NCI-H2227 (cell line): Measurements from ENCODE around the gene NUDT11.
A peak's percentile ranks its signal among the peaks of the same experiment; 100 is the strongest.
"Not testable (repeated sequence)": the region's sequence is repeated elsewhere in the genome, so short reads cannot be mapped to it uniquely, and the experiment has no call there.

Source experiments
- DNase-seq: peaks from one replicate; lab custom pipeline; 2025; ENCODE audit not compliant: unreplicated experiment; lab: John Stamatoyannopoulos, UW

The NUDT11 gene

DNA sequence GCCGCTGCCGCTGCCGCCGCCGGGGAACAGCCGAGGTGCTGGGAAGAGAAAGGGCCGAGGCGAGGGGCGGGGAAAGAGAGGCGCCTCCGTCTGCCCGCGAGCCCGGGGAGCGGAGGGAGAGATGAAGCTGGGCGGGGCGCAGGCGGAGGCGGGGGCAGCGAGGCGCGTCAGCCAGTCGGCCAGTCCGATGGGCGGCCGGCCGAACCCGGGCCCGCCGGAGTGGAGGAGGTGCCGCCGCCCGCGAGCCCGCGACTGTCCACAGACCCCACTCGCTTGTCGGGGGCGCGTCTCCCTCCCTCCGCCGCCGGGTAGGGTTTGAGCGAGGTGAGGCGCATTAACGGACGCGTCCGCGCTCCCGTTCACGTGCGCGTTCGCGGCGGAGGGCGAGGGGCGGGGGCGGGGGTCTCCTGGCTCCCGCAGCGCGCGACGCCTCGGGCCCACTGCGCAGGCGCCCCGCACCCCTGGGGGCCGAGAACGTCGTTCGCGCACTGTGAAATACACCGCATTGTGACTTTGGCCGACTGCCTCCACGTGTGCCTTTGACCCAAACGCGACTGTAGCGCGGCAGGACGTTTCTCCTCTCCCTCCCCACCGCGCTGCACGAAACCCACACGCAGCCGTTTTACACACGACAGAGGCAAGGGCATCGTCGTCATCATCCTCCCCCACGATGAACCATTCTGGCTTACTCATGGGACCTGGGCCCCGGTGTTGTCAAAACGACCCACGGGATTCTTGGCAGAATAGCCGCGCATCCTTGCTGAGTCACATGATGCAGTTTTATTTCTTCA, at the start of gene NUDT11:
TSS of gene NUDT11 (minus strand) at position 92 of the 791 bp plus-strand sequence. CDS start 148 bp downstream, outside the sequence.
- DNase-seq, result peak; percentile 97

DNA sequence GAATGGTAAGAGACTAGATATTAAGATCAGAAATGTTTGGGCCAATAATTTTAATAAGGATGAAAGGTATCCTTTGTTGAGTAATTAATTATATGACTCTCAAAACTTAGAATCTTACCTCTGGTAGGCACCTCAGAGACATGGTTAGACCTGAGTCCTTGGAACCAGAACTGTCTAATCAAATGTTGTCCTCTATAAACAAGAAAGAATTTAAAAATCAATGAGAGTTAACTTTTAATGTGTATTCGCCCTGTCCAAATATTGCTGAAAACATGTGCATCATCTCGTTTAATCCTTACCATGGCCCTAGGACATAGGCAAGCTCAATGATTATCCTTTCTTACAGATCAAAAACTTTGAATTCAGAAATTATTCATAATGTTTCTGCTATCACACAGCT, 24.0 kb upstream of the NUDT11 start:
- DNase-seq, result no peak

DNA sequence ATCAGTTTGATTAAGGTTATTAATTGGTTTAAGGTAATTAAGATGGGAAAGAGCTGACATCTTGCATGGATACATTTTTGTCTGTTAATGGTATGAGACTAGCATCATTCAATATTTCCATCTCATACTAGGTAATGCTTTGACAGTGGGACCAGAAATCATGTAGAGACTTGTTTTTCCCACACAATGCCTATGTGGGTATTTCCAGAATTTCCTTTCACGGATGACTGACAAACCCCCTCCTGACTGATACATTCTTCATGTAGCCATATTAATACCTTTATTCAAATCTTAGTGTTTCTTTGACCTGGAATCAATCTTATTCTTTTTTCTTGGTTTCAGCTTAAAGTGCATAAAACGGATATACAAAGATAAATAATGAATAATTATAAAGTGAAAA, 22.7 kb upstream of the NUDT11 start:
- DNase-seq, result not testable (repeated sequence)

DNA sequence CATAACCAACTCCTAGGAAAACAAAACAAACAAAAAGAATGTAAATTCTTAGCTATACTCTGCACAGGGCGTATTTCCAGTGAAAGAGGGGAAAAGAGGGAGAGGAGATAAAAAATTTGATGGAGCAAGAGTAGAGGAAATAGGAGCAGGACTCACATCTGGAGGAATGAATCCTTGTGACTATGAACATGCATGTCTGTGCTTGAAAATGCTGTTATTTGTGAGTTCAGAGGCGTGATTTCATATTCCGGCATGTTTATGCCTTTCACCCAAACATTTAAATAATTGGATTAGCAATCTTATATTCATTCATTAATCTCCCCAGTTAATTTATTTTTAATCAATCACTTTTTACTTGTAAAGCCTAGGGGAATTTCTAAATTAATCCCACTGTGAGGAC, 11.2 kb upstream of the NUDT11 start:
- no peak for DNase-seq

DNA sequence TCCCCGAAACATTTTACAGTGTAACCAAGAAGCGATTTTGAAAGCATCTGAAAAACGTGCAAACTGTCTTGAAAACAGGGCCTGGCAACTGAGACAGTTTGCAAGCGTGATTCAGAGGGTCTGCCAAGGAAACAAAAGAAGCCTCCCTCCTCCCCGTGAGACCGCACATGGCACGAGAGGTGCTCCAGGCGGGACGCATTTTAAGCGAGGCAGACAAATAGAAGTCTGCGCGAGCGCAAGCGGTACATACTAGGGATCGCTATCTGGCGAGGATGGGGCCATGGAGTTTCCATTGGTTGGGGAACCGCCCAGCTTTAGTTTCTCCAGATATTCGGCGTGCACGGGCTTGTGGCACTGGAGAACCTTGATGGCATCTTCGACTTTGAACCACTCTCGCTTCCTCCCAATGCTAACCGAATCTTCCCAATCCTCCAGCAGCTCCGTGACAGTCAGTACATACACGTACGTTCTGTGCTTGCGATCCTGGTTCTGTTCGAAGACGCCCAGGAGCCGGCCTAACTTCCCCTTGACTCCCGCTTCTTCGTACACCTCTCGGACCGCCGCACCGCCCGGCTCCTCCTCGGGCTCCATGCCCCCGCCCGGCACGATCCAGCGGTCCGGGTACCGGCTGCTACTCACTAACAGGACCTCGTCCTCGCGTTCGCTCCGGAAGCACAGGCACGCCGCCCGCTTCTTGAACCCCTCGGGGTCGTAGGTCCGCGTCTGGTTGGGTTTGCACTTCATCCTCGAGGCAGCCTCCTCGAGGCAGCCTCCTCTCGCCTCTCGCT, 497 bp downstream of the NUDT11 start:
- peak; percentile 40 for DNase-seq

DNA sequence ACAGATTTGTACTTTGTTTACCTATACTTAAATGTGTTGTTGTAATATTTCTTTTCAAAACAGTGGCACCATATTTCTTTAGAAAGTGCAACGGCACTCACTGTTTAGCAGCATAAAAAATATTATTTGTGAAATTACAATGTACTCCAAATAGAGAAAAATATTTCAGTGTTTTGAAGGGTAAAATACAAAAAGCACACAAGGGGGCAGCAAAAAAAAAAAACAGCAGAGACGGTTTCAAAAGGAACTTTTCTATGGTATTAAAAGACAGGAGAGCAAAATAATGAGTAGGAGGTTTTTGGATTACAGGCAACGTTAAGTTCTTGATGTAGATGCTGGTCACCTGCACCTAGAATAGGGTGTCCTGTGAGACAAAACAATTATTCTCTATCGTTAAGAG, 2.0 kb downstream of the NUDT11 start:
- DNase-seq, result peak; percentile 4

DNA sequence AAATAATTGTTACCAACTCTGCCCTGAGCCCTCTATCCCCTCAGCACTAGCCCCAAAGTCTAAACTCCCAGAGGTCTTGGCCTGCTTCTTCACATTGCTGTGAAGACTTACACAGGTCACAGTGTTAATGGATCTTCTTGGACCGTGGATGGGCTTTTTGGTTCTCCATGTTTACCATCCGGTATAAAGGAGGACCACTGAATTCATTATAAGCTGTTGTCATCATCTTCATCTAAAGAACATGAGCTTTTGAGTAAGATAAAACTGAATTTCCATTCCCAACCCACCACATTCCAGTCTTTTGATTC, 8.5 kb downstream of the NUDT11 start:
- no peak for DNase-seq

DNA sequence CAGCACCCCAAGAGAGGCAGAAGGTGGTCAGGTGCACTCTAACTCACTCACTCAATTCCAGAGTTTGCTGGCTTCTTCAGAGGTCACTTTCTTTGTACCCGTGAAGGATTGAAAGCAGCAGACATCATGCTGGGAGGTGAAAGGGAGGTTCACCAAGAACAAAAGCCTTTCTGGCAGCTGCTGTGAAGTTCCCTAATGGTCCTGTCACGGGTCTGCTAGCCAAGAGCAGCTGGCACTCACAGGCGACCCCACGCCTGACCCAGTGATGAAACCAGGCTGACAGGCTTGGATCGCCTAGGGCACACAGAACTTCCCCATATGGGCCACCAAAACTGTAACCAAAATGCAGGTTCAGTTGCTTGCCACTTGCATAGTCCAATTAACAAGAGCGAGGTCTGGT, 11.8 kb downstream of the NUDT11 start:
- no peak for DNase-seq

DNA sequence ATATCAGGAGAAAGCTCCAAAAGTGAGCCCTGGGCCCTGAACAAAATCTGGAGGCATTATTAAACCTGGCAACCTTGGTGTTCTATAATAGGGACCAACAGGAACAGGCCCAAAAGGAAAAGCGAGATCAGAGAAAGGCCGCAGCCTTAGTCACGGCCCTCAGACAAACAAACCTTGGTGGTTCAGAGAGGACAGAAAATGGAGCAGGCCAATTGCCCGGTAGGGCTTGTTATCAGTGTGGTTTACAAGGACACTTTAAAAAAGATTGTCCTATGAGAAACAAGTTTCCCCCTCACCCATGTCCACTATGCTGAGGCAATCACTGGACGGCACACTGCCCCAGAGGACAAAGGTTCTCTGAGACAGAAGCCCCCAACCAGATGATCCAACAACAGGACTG, 14.0 kb downstream of the NUDT11 start:
- not testable (repeated sequence) for DNase-seq

DNA sequence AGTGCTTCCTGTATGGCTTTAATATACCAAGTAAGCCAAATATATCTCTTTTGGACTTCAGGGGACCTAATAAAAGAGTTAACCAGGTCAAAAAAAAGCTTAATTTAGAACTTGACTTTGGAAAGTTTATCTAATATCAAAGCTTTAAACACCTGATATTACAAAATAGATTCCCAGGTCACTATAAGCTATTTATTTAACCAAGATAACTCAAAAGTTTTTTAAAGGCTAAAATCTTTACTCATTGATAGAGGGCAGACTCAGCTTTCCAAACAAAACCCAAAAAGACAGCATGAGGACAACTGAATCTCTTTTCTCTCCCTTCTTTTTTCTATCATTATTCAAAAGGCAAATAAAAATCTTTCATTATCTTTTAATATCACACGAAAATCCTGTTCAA, 19.5 kb downstream of the NUDT11 start:
- DNase-seq, result no peak

DNA sequence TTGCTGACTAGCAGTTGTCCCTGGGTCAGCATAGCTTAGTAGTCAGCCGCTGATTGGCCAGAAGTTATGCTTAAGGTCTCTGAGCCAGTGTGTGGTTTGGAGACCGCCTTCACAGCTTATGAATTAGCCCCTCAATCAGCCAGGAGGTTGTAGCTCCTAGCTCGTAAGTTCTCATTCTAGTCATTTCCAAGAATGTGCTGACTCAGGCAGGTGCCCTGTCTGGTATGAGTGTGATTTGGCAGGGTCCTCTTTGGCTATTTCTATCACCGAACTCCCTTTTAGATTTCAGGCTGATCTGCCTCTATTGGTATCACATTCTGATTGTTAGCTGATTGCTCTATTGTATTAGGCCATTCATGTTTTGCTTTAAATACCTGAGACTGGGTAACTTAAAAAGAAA, 33.1 kb downstream of the NUDT11 start:
- DNase-seq, result no peak

DNA sequence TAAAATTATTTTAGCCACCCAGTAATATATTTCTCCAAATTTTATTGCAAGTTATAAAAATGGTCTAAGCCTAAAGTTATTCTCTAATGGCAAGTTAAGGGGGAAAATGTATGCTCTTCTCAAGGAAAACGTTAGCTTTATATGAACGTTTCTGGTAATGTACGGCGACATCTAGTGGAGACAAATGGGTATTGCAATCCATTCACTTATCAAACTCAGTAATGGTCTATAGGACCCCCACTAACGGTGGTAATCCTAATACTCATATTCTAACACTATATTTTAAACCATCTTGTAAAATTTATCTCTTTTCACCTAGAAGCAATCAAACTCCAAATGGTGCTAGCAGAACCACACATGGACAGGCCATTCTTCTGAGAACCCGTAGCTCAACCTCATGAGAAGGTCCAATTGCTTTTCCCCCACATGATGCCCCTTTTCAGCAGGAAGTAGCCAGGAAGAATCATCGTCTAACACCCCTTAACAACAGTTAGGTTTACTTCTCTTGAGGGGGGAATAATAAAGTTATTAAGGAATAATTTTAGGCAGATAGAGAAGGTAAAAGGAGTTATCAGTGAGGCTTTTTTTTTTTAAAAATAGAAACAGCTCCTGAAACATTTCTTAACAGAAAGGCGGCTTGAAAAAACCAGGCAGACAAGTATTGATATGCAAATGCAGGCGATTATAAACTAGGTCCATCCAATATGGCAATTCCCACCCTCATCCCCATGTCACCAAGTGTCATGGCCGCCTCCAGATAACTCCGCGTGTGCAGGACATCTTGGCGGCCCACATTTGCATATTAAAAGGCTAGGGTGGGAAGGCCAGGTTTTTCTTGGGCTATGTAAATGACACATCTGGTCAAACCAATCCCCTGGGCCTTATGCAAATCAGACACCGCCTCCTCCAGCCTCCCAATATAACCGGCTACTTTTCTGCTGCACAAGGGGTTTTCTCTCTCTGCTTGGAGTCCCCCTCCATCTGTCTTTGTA, 35.0 kb downstream of the NUDT11 start:
- DNase-seq, result peak; percentile 49

DNA sequence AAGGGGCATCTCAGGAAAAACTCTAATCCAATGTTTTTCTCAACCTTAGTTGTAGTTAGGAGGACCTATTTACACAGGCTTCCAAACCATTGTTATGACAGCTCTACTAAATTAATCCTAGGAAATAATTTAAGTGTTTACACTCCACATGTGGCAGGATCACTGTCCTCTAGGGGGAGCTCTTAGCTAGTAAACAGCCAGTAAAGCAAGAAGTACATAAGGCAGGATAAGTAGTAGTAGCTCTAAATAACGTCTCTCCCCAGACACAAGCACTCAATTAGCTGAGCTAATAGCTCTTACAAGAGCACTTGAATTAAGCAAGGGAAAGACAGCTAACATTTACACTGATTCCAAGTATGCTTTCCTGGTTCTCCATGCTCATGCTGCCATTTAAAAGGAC, 37.3 kb downstream of the NUDT11 start:
- peak; percentile 23 for DNase-seq

DNA sequence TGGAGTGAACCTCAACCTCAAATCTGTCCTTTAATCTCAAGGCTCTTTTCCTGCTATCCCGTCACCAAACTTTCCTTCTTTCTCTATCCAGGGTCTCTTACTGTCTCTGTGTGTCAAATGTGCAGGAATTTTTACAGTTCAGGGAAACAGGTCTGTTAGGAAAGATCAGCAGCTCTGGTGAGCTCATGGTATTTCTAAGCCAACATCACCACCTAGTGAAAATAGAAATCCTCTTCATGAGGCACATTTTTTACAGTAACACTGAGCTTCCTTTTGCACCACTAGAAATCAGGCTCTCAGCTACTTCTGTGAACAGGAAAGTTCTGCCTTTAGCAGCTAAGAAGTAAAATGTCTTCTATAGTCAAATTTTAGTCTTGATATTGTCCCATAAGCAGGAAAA, 39.6 kb downstream of the NUDT11 start:
- peak; percentile 52 for DNase-seq

DNA sequence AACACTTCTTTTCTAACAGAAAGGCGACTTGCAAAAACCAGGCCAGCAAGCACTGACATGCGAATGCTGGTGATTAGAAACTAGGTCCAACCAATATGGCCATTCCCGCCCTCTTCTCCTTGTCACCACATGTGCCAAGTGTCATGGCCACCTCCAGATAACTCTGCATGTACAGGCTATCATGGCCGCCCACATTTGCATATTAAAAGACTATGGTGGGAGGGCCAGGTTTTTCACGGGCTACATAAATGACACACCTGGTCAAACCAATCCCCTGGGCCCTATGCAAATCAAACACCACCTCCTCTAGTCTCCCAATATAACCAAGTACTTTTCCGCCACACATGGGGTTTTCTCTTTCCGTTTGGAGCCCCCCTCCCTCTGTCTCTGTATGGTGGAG, 40.1 kb downstream of the NUDT11 start:
- peak; percentile 71 for DNase-seq

DNA sequence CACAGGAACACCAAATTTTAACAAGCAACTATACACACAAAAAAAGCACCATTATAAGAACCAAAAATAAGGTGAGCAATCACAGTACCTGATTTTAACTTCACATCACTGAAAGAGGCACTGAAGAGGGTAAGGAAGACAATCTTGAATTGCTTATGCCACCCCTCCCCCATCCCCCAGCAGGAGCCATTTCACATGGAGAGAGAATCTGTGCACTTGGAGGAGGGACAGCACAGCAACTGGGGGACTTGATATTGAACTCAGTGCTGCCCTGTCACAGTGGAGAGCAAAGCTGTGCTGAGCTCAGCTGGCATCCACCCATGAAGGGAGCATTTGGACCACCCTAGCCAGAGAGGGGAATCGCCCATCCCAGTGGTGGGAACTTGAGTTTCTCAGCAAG, 56.0 kb downstream of the NUDT11 start:
- no peak for DNase-seq
